DND-41 (cell line): ENCODE results near the gene NEGR1.

ENCODE experiments used
- EZH2 ChIP-seq: IDR thresholded peaks from 3 replicates; pipeline ENCODE4 v1.6.1; 2012; ENCODE audit warnings: borderline replicate concordance, low read depth, mild to moderate bottlenecking, moderate library complexity, low read length, inconsistent platforms; ENCODE audit not compliant: severe bottlenecking
- TF ChIP-seq, protein P1 (sequence below): IDR thresholded peaks from 2 replicates; pipeline ENCODE4 v1.5.1; 2012; ENCODE audit warnings: borderline replicate concordance, low read length, moderate library complexity, mild to moderate bottlenecking; ENCODE audit not compliant: poor library complexity, severe bottlenecking; ENCODE audit errors: extremely low read depth

DNA sequence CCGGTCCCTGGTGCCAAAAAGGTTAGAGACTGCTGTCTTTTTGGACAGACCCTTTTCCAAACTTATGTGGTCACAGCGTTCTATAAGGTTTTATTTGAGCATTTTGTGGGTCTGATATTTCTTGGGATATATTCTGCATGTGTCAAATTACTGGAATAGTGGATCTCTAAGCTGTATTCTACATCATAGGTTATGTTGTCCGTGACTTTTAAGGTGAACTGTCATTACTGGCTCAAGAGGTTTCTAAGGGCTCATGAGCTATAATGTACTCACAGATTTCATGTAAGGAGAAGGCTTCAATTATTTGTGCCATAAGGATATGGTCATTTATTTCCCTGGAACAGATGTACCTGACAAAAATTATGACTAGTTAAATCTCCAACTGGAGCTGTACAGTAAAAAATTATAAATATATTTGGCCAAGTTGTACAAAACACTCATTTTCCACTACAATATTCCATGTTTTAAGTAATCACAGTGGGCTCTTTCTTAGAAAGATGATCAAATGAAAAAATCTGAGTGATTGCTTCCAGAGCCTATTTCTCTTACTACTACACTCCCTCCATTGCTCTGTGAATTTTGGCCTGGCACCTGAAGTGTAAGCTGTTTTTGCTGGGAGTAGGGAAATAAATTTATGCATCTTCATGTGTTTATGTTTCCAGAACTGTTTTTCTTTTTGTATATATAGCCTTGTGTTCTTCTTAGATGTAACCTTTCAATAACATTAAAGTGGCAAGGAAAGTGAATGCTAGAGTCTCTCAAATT, 663.4 kb downstream of the NEGR1 start:
- TF ChIP-seq, protein P1, sequence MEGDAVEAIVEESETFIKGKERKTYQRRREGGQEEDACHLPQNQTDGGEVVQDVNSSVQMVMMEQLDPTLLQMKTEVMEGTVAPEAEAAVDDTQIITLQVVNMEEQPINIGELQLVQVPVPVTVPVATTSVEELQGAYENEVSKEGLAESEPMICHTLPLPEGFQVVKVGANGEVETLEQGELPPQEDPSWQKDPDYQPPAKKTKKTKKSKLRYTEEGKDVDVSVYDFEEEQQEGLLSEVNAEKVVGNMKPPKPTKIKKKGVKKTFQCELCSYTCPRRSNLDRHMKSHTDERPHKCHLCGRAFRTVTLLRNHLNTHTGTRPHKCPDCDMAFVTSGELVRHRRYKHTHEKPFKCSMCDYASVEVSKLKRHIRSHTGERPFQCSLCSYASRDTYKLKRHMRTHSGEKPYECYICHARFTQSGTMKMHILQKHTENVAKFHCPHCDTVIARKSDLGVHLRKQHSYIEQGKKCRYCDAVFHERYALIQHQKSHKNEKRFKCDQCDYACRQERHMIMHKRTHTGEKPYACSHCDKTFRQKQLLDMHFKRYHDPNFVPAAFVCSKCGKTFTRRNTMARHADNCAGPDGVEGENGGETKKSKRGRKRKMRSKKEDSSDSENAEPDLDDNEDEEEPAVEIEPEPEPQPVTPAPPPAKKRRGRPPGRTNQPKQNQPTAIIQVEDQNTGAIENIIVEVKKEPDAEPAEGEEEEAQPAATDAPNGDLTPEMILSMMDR, result no peak
- no peak for TF ChIP-seq EZH2
